Measurements from ENCODE around the gene EPHB1.
"Not testable (repeated sequence)": the region's sequence is repeated elsewhere in the genome, so short reads cannot be mapped to it uniquely, and the experiment has no call there.

EPHB1 gene

GRCh38 chr3:135090020-135090717 lies 295.1 kb downstream of the EPHB1 start:
- no peak for DNase-seq

GRCh38 chr3:135091946-135092345 lies 296.9 kb downstream of the EPHB1 start:
- DNase-seq, result no peak

- no peak for DNase-seq
These were observed 298.1 kb downstream of the EPHB1 start for GRCh38 chr3:135093121-135093520.

- peak; percentile 54 for DNase-seq
These were observed 302.4 kb downstream of the EPHB1 start for GRCh38 chr3:135097276-135097946.

GRCh38 chr3:135099734-135100355 lies 304.8 kb downstream of the EPHB1 start:
- DNase-seq, result no peak

GRCh38 chr3:135100366-135100765 lies 305.3 kb downstream of the EPHB1 start:
- peak; percentile 54 for DNase-seq

- DNase-seq, result peak; percentile 23
These were observed 308.9 kb downstream of the EPHB1 start for GRCh38 chr3:135103917-135104316.

- DNase-seq, result no peak
These were observed 311.4 kb downstream of the EPHB1 start for GRCh38 chr3:135106445-135106844.

- DNase-seq, result no peak
These were observed 312.0 kb downstream of the EPHB1 start for GRCh38 chr3:135107043-135107442.

GRCh38 chr3:135109681-135110080 lies 314.6 kb downstream of the EPHB1 start:
- DNase-seq, result no peak

- DNase-seq, result not testable (repeated sequence)
These were observed 319.5 kb downstream of the EPHB1 start for GRCh38 chr3:135114551-135114950.

GRCh38 chr3:135117977-135118376 lies 322.9 kb downstream of the EPHB1 start:
- no peak for DNase-seq

GRCh38 chr3:135118792-135119191 lies 323.7 kb downstream of the EPHB1 start:
- DNase-seq, result no peak

GRCh38 chr3:135125171-135125801 lies 330.2 kb downstream of the EPHB1 start:
- DNase-seq, result no peak

GRCh38 chr3:135127946-135128470 lies 332.9 kb downstream of the EPHB1 start:
- DNase-seq, result no peak

GRCh38 chr3:135128818-135129217 lies 333.8 kb downstream of the EPHB1 start:
- DNase-seq, result no peak

- no peak for DNase-seq
These were observed 336.2 kb downstream of the EPHB1 start for GRCh38 chr3:135131290-135131689.

- no peak for DNase-seq
These were observed 339.0 kb downstream of the EPHB1 start for GRCh38 chr3:135133905-135134683.

GRCh38 chr3:135134684-135135075 lies 339.6 kb downstream of the EPHB1 start:
- no peak for DNase-seq

- no peak for DNase-seq
These were observed 340.4 kb downstream of the EPHB1 start for GRCh38 chr3:135135445-135135844.

GRCh38 chr3:135136361-135137100 lies 341.5 kb downstream of the EPHB1 start:
- DNase-seq, result no peak

GRCh38 chr3:135137296-135137695 lies 342.2 kb downstream of the EPHB1 start:
- DNase-seq, result no peak

Measured in NCI-H1105 treated with DMSO at 0.1 percent for 48 hours (cell line).